ENCODE results near the gene SLC33A1. TPM values are rescaled to one million over a fixed set of nuclear protein-coding genes. Genes with fewer than 3 reads are reported as not detected.
A peak's percentile ranks its signal among the peaks of the same experiment; 100 is the strongest.

The SLC33A1 gene
- total and polyA plus RNA-seq, 2 of the 13 experiments (the other 11 are each of a cell fraction or from before 2014, with no cell fraction given) = 20.0 to 32.1 TPM

GRCh38 chr3:155870133-155870944 lies 16.1 kb upstream of the SLC33A1 start, which contains the start of gene GMPS (continued):
- TF ChIP-seq, protein P1, sequence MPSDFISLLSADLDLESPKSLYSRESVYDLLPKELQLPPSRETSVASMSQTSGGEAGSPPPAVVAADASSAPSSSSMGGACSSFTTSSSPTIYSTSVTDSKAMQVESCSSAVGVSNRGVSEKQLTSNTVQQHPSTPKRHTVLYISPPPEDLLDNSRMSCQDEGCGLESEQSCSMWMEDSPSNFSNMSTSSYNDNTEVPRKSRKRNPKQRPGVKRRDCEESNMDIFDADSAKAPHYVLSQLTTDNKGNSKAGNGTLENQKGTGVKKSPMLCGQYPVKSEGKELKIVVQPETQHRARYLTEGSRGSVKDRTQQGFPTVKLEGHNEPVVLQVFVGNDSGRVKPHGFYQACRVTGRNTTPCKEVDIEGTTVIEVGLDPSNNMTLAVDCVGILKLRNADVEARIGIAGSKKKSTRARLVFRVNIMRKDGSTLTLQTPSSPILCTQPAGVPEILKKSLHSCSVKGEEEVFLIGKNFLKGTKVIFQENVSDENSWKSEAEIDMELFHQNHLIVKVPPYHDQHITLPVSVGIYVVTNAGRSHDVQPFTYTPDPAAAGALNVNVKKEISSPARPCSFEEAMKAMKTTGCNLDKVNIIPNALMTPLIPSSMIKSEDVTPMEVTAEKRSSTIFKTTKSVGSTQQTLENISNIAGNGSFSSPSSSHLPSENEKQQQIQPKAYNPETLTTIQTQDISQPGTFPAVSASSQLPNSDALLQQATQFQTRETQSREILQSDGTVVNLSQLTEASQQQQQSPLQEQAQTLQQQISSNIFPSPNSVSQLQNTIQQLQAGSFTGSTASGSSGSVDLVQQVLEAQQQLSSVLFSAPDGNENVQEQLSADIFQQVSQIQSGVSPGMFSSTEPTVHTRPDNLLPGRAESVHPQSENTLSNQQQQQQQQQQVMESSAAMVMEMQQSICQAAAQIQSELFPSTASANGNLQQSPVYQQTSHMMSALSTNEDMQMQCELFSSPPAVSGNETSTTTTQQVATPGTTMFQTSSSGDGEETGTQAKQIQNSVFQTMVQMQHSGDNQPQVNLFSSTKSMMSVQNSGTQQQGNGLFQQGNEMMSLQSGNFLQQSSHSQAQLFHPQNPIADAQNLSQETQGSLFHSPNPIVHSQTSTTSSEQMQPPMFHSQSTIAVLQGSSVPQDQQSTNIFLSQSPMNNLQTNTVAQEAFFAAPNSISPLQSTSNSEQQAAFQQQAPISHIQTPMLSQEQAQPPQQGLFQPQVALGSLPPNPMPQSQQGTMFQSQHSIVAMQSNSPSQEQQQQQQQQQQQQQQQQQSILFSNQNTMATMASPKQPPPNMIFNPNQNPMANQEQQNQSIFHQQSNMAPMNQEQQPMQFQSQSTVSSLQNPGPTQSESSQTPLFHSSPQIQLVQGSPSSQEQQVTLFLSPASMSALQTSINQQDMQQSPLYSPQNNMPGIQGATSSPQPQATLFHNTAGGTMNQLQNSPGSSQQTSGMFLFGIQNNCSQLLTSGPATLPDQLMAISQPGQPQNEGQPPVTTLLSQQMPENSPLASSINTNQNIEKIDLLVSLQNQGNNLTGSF (CRISPR knock-in tag; IDR thresholded peaks at IDR 0.05) = no peak
- TF ChIP-seq, protein P2, sequence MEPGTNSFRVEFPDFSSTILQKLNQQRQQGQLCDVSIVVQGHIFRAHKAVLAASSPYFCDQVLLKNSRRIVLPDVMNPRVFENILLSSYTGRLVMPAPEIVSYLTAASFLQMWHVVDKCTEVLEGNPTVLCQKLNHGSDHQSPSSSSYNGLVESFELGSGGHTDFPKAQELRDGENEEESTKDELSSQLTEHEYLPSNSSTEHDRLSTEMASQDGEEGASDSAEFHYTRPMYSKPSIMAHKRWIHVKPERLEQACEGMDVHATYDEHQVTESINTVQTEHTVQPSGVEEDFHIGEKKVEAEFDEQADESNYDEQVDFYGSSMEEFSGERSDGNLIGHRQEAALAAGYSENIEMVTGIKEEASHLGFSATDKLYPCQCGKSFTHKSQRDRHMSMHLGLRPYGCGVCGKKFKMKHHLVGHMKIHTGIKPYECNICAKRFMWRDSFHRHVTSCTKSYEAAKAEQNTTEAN (CRISPR knock-in tag; conservative IDR thresholded peaks at IDR 0.05) = peak; percentile 48; the same call in 1 of the 2 replicates
- TF ChIP-seq NCOA5 (CRISPR knock-in tag; IDR thresholded peaks at IDR 0.05) = no peak
- peak; percentile 53 for TF ChIP-seq MYPOP (CRISPR knock-in tag; IDR thresholded peaks at IDR 0.05)
- TF ChIP-seq, protein P3, sequence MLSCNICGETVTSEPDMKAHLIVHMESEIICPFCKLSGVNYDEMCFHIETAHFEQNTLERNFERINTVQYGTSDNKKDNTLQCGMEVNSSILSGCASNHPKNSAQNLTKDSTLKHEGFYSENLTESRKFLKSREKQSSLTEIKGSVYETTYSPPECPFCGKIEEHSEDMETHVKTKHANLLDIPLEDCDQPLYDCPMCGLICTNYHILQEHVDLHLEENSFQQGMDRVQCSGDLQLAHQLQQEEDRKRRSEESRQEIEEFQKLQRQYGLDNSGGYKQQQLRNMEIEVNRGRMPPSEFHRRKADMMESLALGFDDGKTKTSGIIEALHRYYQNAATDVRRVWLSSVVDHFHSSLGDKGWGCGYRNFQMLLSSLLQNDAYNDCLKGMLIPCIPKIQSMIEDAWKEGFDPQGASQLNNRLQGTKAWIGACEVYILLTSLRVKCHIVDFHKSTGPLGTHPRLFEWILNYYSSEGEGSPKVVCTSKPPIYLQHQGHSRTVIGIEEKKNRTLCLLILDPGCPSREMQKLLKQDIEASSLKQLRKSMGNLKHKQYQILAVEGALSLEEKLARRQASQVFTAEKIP (CRISPR knock-in tag; IDR thresholded peaks at IDR 0.05; ENCODE audit: borderline replicate concordance) = no peak
- no peak for TF ChIP-seq MEIS1 (CRISPR knock-in tag; IDR thresholded peaks at IDR 0.05; ENCODE audit: borderline replicate concordance)
- TF ChIP-seq ZC3H4 (CRISPR knock-in tag; IDR thresholded peaks at IDR 0.05; ENCODE audit: borderline replicate concordance) = no peak
- 0 out of 2 replicates have a peak, but pooled peaks have one; percentile 22 for TF ChIP-seq PHF21A (CRISPR knock-in tag; IDR thresholded peaks at IDR 0.05)
- TF ChIP-seq KLF16 (CRISPR knock-in tag; IDR thresholded peaks at IDR 0.05) = peak in 1 of 2 experiments; percentile 64; a peak in 2 of 4 replicates
- peak; percentile 80 for TF ChIP-seq ZNF639 (CRISPR knock-in tag; conservative IDR thresholded peaks at IDR 0.05)
- no peak for TF ChIP-seq ZSCAN9 (CRISPR knock-in tag; IDR thresholded peaks at IDR 0.05; ENCODE audit: borderline replicate concordance)
- no peak for TF ChIP-seq WIZ (CRISPR knock-in tag; IDR thresholded peaks at IDR 0.05)
- no peak for TF ChIP-seq NBN (conservative IDR thresholded peaks at IDR 0.05)
- no peak for TF ChIP-seq HMGA1 (CRISPR knock-in tag; conservative IDR thresholded peaks at IDR 0.05)
- TF ChIP-seq RELA (CRISPR knock-in tag; IDR thresholded peaks at IDR 0.05) = no peak
- TF ChIP-seq CENPT (CRISPR knock-in tag; IDR thresholded peaks at IDR 0.05; ENCODE audit: low read depth) = no peak
- TF ChIP-seq, protein P4, sequence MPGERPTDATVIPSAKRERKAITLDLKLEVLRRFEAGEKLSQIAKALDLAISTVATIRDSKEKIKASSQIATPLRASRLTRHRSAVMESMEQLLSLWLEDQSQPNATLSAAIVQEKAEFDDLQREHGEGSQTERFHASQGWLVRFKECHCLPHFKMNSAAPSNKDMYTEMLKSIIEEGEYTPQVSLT (CRISPR knock-in tag; IDR thresholded peaks at IDR 0.05; ENCODE audit: borderline replicate concordance, low read depth) = no peak
- TF ChIP-seq NR2F2 (IDR thresholded peaks at IDR 0.05; ENCODE audit: borderline replicate concordance, low read depth) = no peak
